Measurements from ENCODE around the gene B4GALNT2.
A peak's percentile ranks its signal among the peaks of the same experiment; 100 is the strongest.
"Not testable (repeated sequence)": the region's sequence is repeated elsewhere in the genome, so short reads cannot be mapped to it uniquely, and the experiment has no call there.

The B4GALNT2 gene

GRCh38 chr17:49184522-49184921 is 52.0 kb downstream of the B4GALNT2 start:
- FAIRE-seq, result not testable (repeated sequence)

- FAIRE-seq, result not testable (repeated sequence)
Measured at GRCh38 chr17:49185381-49185780, 52.8 kb downstream of the B4GALNT2 start.

GRCh38 chr17:49187301-49187700 is 54.7 kb downstream of the B4GALNT2 start:
- no peak for FAIRE-seq

GRCh38 chr17:49190932-49191331 is 58.4 kb downstream of the B4GALNT2 start:
- no peak for FAIRE-seq

GRCh38 chr17:49191409-49191916 is 58.9 kb downstream of the B4GALNT2 start:
- FAIRE-seq, result no peak

- FAIRE-seq, result peak; percentile 64
Measured at GRCh38 chr17:49191917-49192741, 59.6 kb downstream of the B4GALNT2 start.

- no peak for FAIRE-seq
Measured at GRCh38 chr17:49193513-49194296, 61.1 kb downstream of the B4GALNT2 start.

- no peak for FAIRE-seq
Measured at GRCh38 chr17:49194297-49194607, 61.7 kb downstream of the B4GALNT2 start.

GRCh38 chr17:49195751-49196150 is 63.2 kb downstream of the B4GALNT2 start:
- FAIRE-seq, result no peak

- FAIRE-seq, result no peak
Measured at GRCh38 chr17:49196520-49196919, 64.0 kb downstream of the B4GALNT2 start.

GRCh38 chr17:49197346-49197998 is 64.9 kb downstream of the B4GALNT2 start:
- no peak for FAIRE-seq

- no peak for FAIRE-seq
Measured at GRCh38 chr17:49198211-49198610, 65.6 kb downstream of the B4GALNT2 start.

GRCh38 chr17:49200423-49201083 is 68.0 kb downstream of the B4GALNT2 start:
- FAIRE-seq, result no peak

- FAIRE-seq, result no peak
Measured at GRCh38 chr17:49201481-49201927, 68.9 kb downstream of the B4GALNT2 start.

GRCh38 chr17:49203796-49204195 is 71.2 kb downstream of the B4GALNT2 start:
- FAIRE-seq, result no peak

GRCh38 chr17:49204516-49204915 is 71.9 kb downstream of the B4GALNT2 start:
- FAIRE-seq, result no peak

- no peak for FAIRE-seq
Measured at GRCh38 chr17:49209061-49209571, 76.5 kb downstream of the B4GALNT2 start.

GRCh38 chr17:49210158-49211029 is 77.8 kb downstream of the B4GALNT2 start, which contains the start of the genes ABI3 and GNGT2:
Gene ABI3 (plus strand): TSS chr17:49210707. CDS start chr17:49210725, 18 bp downstream.
Gene GNGT2 (minus strand): TSS chr17:49210574. CDS start chr17:49207422, 3,152 bp downstream.
- no peak for FAIRE-seq

- no peak for FAIRE-seq
Measured at GRCh38 chr17:49213399-49213798, 80.8 kb downstream of the B4GALNT2 start.

- no peak for FAIRE-seq
Measured at GRCh38 chr17:49213847-49214246, 81.3 kb downstream of the B4GALNT2 start.

- no peak for FAIRE-seq
Measured at GRCh38 chr17:49214676-49215360, 82.2 kb downstream of the B4GALNT2 start.
